CD4-positive, alpha-beta T cell treated with Interleukin-4 for 4 hours (primary cell): ENCODE results near the gene CMBL.
"Not testable (repeated sequence)": the region's sequence is repeated elsewhere in the genome, so short reads cannot be mapped to it uniquely, and the experiment has no call there.

Experiments used
- DNase-seq: peaks from one replicate; pipeline ENCODE4 v3.0.0-alpha.2; 2020

Gene CMBL

DNA sequence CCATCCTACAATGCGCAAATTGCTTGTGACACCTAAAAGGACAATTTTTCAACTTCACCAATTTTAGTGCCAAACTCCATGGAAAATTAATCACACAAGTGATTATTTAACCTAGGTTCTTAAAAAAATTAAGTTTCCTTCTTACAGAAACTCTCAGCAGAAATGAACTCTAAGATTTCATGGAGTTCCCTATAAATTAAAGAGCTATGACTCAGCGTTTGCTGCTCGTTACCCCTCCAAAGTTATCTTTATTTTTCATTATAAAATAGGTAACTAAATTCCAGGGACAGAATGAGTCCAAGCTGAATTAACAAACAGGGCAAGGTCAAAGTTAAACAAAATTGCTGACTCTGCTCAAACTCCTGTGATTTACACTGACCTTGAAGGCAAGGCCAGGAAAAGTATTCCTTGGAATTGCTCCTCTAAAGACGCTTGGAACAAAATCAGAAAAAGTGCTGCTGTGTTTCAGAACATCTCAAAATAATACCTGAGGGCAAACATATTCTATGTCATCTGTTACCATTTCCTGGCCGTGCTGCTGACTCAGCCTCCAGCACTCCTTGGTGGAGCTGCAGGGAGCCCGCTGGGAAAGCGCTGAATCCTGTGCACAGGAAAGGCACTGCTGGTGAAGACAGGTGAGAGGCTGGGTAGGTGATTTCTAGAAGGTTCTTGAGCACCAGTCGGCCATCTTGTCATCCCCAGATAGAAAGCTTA is 2.5 kb upstream of the CMBL start:
- no peak for DNase-seq

DNA sequence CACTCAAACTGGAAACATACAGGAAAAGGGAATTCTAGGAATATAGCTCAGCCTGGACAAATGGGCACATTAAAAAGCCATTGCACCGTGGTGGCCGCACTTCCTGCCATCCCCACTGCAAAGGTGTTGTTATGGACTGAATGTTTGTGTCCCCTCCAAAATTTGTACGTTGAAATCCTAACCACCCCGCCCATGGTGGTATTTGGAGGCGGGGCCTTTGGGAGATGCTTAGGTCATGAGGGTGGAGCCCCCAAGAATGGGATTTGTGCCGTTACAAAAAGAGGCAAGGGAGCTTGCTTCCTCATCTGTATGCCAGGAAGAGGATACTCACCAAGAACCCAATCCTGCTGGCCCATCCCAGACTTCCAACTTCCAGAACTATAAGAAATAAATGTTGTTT is 1.1 kb upstream of the CMBL start:
- no peak for DNase-seq

DNA sequence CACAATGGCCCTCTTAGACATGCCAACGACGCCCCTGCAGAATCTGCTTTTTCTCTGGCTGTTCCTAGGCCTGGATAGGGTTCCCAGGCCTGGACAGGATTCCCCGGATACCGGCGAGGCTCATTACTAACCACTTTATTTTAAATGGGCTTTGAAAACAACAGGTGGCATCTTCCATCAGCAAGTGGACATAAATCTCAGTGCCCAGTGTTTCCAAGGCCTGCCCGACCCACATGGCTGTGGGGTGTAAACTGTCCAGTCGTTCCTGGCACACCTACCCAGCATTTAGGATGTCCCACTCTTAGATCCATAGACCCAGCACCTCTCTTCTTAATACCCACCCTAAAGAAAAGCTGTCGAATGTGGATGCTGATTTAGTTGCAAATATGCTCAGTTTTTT is 896 bp downstream of the CMBL start:
- no peak for DNase-seq

DNA sequence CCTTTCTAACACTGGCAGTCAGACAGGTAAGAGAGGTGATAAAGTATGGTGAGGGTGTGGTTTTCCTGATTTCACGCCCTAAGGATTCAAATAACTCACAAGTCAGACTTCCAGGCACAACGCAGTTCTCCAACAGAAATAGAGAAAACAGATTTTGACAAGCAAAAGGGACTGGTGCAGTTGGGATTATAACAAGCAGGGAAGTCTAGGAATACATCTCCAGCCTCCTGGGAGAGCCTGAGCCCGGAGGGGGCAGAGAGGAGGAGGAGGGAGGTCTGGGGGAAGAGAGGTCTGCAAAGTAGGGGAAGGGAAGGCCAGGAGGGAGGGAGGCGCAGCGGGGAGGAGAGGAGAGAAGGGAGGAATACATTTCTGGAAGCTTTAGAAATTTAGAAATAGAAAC is 1.6 kb downstream of the CMBL start:
- no peak for DNase-seq

DNA sequence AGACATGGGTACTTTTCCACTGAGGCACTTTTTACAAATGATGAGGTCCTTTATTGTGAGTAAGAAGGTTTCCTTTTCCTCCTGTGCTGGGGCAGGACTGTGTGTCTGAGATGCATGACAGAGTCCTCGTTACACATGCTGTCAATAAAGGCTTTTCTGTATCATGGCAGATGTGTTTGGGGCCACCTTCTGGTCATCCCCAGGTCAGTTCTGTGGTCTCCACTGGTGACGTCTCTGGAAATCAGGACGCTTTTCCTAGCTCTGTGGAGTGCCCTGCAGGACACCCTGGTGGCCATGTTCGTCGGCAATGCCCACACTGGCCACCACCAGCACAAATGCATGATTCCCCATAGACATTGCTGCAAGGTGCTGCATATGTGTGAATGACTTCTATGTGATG is 2.8 kb downstream of the CMBL start:
- DNase-seq: no peak

GRCh38 chr5:10303699-10304170 is 4.0 kb downstream of the CMBL start:
- DNase-seq: no peak

DNA sequence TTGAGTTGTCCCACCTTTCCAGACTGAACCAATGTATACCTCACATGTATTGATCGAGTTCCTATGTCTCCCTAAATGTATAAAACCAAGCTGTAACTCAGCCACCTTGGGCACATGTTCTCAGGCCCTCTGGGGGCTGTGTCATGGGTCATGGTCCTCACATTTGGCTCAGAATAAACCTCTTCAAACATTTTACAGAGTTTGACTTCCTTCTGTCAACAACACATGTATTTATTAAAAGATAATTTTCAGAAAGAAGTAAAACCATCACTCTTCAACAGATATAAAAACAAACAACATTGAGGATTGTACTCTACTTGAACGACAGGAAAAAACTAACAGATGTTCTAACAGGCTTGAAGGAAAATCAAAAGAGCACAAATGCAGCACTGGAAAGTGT is 4.5 kb downstream of the CMBL start:
- DNase-seq: no peak

DNA sequence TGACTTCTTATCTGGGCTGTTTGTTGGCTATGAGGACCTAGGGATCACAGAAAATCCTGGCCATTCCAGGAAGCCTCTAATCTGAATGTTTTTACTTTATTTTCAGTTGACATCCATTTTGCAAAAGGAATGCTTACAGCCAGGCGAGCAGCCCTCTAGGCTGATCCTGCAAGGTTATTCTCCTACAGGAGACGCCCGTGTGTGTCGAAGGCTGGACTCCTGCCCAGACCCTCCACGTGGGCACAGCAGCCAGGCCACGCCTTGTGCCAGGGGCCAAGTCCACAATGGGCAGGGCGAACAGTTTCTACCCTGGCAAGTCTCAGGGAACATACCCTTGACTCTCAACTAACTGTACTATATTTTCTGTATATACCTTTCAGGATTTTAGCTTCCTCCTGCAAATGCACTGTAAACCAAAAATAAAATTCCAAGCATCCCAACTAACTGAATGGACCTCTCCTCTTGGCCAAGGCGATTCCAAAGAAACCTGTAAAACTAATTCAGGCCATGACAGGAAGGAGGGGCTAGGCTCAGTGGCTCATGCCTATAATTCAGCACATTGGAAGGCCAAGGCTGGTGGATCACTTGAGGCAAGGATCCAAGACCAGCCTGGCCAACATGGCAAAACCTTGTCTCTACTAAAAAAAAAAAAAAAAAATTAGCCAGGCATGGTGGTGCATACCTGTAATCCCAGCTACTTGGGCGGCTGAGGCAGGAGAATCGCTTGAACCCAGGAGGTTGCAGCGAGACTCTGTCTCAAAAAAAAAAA is 5.7 kb downstream of the CMBL start:
- DNase-seq: no peak

GRCh38 chr5:10301266-10301665 is 6.4 kb downstream of the CMBL start:
- DNase-seq: no peak

DNA sequence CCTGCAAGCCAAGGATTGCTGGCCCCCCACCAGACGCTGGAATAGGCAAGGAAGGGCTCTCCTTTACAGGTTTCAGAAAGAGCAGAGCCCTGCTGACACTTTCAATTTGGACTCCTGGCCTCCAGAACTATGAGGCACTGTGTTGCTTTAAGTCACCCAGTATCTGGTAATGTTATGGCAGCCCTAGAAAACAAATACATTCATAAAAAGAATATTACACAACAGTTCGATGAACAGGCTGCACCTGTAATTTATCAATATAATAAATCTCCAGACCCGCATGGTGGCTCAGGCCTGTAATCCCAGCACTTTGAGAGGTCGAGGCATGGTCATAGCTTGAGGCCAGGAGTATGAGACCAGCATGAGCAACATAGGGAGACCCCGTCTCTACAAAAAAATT is 7.5 kb downstream of the CMBL start:
- no peak for DNase-seq

DNA sequence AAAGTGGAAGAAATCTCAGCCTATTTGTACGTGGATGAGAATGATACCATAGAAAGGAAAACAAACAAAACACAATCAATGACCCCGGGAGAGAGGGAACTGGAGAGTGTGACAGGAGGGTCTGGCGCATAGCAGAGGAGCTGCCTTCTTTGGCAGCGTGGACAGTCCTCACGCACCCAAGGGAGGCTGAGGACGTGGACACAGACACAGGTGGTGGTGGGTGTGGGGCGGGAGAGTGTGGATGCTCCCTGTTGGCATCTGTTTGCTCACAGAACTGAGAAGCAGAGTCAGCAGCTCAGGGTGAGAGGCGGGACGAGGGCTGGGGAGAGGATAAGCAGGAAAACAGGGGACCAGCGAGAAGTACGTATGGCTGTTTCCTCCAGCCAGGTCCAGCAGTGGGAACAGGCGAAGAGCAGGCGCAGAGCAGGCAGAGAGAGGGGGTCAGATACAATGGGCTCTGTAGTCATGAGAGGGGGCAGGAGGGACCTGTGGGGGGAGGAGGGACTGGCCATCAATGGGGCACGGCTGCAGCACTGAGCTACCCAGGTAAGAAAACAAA is 10.0 kb downstream of the CMBL start:
- no peak for DNase-seq

DNA sequence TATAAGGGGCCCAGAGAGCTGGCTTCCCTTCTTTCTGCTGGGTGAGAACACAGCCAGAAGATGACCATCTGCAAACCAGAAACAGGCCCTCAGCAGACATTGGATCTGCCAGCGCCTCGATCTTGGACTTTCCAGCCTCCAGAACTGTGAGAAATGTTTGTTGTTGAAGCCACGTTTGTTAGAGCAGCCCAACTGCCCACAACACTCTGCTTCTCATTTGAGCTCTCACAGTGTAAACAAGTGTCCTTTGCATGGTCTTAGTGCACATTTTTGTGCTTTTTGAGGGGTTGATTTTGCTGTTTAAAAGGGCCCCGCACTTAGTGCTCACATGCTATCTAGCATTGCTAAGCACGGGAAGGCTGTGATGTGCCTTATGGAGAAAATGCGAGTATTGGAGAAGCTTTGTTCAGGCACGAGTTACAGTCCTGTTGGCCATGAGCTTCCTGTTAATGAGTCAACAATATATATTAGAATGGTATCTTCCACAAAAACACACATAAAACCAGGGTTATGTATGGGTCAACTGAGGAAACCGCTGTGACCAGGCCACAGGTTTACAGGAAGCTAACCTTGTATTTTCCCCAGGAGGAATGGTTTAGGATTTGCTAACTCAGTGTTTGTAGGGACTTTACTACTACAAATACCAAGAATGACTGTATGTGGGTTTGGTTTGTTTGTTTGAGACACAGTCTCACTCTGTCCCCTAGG is 11.9 kb downstream of the CMBL start:
- DNase-seq: no peak

- no peak for DNase-seq
Measured at GRCh38 chr5:10293907-10294662, 13.6 kb downstream of the CMBL start.

- no peak for DNase-seq
Measured at GRCh38 chr5:10291692-10292339, 15.9 kb downstream of the CMBL start.

DNA sequence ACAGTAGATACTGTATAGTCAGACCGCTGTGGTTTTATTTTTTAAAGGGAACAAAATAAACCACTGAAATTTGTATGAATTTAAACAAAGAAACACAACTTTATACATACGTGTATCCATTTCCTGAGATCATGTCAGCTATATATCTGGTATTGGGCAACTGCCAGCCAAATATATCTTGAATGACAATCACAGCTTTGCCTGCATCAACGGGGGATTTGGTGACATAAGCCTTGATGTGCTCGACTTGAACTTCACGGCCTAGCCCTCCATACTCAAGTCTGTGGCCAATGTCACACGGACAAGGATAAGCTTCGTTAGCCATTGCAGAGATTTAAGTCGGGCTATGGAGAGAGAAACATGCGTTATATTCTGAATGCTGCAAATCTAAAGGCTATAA is 17.3 kb downstream of the CMBL start:
- DNase-seq: no peak

GRCh38 chr5:10289991-10290390 is 17.7 kb downstream of the CMBL start:
- DNase-seq: no peak

GRCh38 chr5:10289353-10289752 is 18.3 kb downstream of the CMBL start:
- no peak for DNase-seq

DNA sequence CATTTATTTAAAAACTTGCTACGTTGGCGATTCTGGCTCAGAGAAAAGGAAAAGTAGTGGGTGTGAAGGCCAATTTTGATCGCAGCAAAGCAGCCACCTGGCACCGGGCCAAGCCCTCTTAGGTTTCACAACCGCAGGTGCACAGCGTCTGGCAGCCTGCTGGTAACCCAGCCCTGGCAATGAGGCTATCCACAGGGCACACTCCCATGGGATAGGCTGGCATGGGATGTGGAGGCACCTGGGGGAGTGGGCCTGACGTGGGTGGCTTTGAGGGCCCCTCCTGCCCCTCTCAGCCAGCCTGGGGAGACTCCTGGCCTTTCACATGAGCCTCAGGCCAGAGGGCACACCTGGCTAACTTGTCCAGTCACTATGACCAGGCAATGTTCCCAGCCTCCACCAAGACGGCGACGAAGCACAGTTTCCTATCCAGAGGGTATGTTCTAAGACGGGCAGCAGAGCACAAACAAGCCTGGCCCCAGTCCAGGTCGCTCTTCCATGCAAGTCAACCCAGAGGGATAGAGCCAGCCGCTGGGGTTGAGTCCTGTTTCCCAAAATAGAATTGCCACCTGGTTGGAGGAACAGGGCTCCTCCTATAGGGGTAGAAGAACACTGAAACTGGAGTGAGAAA is 19.0 kb downstream of the CMBL start:
- DNase-seq: no peak

DNA sequence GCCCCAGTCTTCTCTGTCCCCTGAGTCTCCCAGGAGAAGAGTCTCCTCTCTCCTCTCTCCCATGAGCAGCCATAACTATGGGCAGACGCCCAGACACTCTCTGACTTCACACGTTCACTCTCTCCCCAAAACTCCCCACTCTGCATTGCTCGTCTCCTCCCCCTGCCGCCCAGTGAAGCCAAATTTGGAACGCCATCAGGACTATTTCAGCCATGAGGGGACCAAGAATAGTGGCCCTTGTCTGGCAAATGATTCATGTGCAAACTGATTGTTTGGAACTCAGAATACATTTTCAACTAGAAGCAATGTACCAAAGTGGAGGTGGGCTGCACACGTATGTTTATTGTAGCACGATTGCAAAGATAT is 20.9 kb downstream of the CMBL start:
- DNase-seq: no peak

DNA sequence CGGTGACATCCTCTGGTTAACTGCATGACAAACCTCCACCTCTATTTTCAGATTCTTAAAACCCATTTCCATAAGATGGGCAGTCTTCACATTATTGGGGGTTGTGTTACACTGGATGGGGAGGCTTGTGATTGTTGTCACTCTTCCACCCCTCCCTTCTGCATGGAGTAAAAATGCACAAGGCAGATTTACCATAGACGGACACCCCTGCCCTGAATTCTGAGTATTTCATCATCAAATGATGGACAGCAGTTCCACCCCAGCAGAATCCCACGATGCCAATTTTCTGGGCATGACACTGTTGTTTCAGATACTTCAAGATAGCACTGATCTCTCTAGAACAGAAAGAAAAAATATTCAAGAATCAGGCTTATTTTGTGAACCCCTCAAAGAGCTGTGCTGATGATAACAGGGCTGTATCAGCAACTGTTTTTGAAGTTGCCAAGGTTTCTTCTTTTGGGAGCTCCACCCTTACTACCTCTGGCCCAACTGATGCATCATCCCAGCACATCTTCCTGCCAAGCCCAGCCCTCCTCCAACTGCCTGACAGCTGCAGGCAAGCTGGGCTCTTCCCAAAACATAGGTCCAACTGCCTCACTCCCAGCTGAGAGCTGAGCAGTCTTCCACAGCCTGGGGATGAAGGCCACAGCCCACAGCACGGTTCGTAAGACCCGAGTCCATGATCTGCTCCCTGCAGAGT is 21.4 kb downstream of the CMBL start:
- no peak for DNase-seq

DNA sequence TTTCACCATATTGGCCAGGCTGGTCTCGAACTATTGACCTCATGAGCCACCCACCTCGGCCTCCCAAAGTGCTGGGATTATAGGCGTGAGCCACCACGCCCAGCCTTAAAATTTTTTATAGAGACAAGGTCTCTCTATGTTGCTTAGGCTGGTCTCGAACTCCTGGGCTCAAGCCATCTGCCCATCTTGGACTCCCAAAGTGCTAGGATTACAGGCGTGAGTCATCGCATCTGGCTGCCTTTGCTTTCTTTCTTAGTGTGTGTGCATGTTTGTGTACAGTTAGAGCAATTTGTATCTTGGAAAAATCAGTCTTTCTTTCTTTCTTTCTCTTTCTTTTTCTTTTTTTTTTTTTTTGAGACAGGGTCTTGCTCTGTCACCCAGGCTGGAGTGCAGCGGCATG is 22.3 kb downstream of the CMBL start:
- DNase-seq: not testable (repeated sequence)
